Panc1 (cell line): ENCODE measurements around the gene SRRM4. TPM values are rescaled to one million over a fixed set of nuclear protein-coding genes. Genes with fewer than 3 reads are reported as not detected.

Source experiments
- ATAC-seq: fragments of 200-7000 bp; cut with Tn5 transposase; 2 replicates; pipeline ENCODE4 v1.9.1; 2020; ENCODE audit warnings: mild to moderate bottlenecking, moderate library complexity
- BruUV-seq: library from RNA; stranded (reverse); fragments of 400-500 nt; replicated peaks from 2 replicates; lab custom pipeline; 2021; lab: Mats Ljungman, UMichigan
- CTCF ChIA-PET: fragments of 300-600 bp; sonication (Branson Sonifier 250); formaldehyde crosslinking; loops from one replicate; lab custom pipeline; 2022; ENCODE audit warnings: antibody characterized with exemption; lab: Charles Lee
- POLR2A ChIA-PET: fragments of 300-600 bp; sonication (Branson Sonifier 250); formaldehyde crosslinking; loops from one replicate; lab custom pipeline; 2022; ENCODE audit warnings: antibody characterized with exemption; lab: Charles Lee
- DNase-seq: peaks from one replicate; pipeline ENCODE4 v3.0.0-alpha.2; 2010; ENCODE audit warnings: low read depth, low spot score
- H3K27ac ChIP-seq: 2 replicates; pipeline ENCODE4 v1.5.1; 2011; ENCODE audit warnings: mild to moderate bottlenecking, low read length, inconsistent platforms
- H3K27me3 ChIP-seq: fragments of 200-500 bp; sonication (Bioruptor generic); 2 replicates; pipeline ENCODE4 v1.6.0; 2014; ENCODE audit warnings: low read length, inconsistent platforms; ENCODE audit not compliant: control insufficient read depth, insufficient read depth
- H3K36me3 ChIP-seq: fragments of 200-500 bp; sonication (Bioruptor generic); 2 replicates; pipeline ENCODE4 v1.5.1; 2014; ENCODE audit warnings: inconsistent platforms, mild to moderate bottlenecking, low read length, moderate library complexity; ENCODE audit not compliant: control insufficient read depth, insufficient read depth
- H3K4me1 ChIP-seq: 2 replicates; pipeline ENCODE4 v1.5.1; 2011; ENCODE audit warnings: inconsistent platforms, mild to moderate bottlenecking, low read length, moderate library complexity; ENCODE audit not compliant: control insufficient read depth, insufficient read depth
- H3K4me3 ChIP-seq, 2 experiments: 2 replicates each; pipeline ENCODE4 v1.5.1; 2011 to 2012; ENCODE audit warnings: low read depth in 2 of 2, low read length in 2 of 2, mild to moderate bottlenecking in 2 of 2, inconsistent platforms in 1 of 2, moderate library complexity in 1 of 2
- H3K9me3 ChIP-seq: fragments of 200-500 bp; sonication (Bioruptor generic); 2 replicates; pipeline ENCODE4 v1.5.1; 2014; ENCODE audit warnings: low read depth, mild to moderate bottlenecking, inconsistent platforms, low read length, moderate library complexity; ENCODE audit not compliant: control insufficient read depth, insufficient read depth
- POLR2AphosphoS5 ChIP-seq: IDR thresholded peaks from 2 replicates; pipeline ENCODE4 v1.6.1; 2012; ENCODE audit warnings: mild to moderate bottlenecking, low read depth, low read length, moderate library complexity
- SIN3A ChIP-seq: IDR thresholded peaks from 2 replicates; pipeline ENCODE4 v1.6.1; 2012; ENCODE audit warnings: low read depth, mild to moderate bottlenecking, low read length, moderate library complexity, borderline replicate concordance; ENCODE audit not compliant: insufficient read depth
- TCF7L2 ChIP-seq: IDR thresholded peaks from 2 replicates; pipeline ENCODE4 v1.6.1; 2011; ENCODE audit warnings: mild to moderate bottlenecking, low read depth, low read length, inconsistent platforms
- in situ Hi-C: cut with HindIII; loops from 2 replicates; pipeline ENCODE4 v1.10.0; 2016; ENCODE audit warnings: low sequenced_read_pairs, low pct_unique_long_range_greater_than_20kb
- intact Hi-C: fragments of 100-400 bp; cut with micrococcal nuclease; formaldehyde crosslinking; loops from one replicate; pipeline ENCODE4 v1.10.0; 2022; ENCODE audit not compliant: unreplicated experiment
- total RNA-seq: library from RNA; stranded (reverse); gene quantifications from one replicate; pipeline ENCODE4 v1.2.1, GENCODE V29; 2021; ENCODE audit not compliant: unreplicated experiment
- TF ChIP-seq, protein P1 (sequence below): fragments of 450-650 bp; IDR thresholded peaks from 2 replicates; pipeline ENCODE4 v1.5.1; 2017; ENCODE audit warnings: mild to moderate bottlenecking
- TF ChIP-seq, protein P2 (sequence below), 2 experiments: IDR thresholded peaks; 2 replicates each; pipeline ENCODE4 v1.6.1; 2011 to 2012; ENCODE audit warnings: low read depth in 2 of 2, control low read depth in 1 of 2, low read length in 1 of 2, mild to moderate bottlenecking in 1 of 2, moderate library complexity in 1 of 2; ENCODE audit not compliant: insufficient read depth in 1 of 2

The SRRM4 gene
- total RNA-seq, 1 experiment from 2014 or later = not detected

GRCh38 chr12:119202544-119202943 lies 221.2 kb downstream of the SRRM4 start:
- ChIA-PET CTCF (interaction anchor here (0.6 kb wide), 1 partner anchor 28 kb away, joined by 4 read pairs; no protein-coding TSS in a partner anchor), POLR2A (interaction anchor here (0.6 kb wide), 1 partner anchor 74 kb away, joined by 3 read pairs; no protein-coding TSS in a partner anchor)
- Histone ChIP-seq H3K4me1 (no peaks in the 10 kb centered on the region), H3K9me3 (no peaks in the 10 kb centered on the region), H3K27ac (no peak overlapping the region), H3K4me3 (no peak overlapping the region), H3K27me3 (no peaks in the 10 kb centered on the region), H3K36me3 (no peaks in the 10 kb centered on the region)
- in situ Hi-C loops (no loop called here), intact Hi-C loops (no loop called here)
- no TSS peak for BruUV-seq
- TF ChIP-seq TCF7L2 (no peak), SIN3A (no peak), POLR2AphosphoS5 (no peak)
- TF ChIP-seq, protein P1, sequence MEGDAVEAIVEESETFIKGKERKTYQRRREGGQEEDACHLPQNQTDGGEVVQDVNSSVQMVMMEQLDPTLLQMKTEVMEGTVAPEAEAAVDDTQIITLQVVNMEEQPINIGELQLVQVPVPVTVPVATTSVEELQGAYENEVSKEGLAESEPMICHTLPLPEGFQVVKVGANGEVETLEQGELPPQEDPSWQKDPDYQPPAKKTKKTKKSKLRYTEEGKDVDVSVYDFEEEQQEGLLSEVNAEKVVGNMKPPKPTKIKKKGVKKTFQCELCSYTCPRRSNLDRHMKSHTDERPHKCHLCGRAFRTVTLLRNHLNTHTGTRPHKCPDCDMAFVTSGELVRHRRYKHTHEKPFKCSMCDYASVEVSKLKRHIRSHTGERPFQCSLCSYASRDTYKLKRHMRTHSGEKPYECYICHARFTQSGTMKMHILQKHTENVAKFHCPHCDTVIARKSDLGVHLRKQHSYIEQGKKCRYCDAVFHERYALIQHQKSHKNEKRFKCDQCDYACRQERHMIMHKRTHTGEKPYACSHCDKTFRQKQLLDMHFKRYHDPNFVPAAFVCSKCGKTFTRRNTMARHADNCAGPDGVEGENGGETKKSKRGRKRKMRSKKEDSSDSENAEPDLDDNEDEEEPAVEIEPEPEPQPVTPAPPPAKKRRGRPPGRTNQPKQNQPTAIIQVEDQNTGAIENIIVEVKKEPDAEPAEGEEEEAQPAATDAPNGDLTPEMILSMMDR = no peak
- TF ChIP-seq, protein P2, sequence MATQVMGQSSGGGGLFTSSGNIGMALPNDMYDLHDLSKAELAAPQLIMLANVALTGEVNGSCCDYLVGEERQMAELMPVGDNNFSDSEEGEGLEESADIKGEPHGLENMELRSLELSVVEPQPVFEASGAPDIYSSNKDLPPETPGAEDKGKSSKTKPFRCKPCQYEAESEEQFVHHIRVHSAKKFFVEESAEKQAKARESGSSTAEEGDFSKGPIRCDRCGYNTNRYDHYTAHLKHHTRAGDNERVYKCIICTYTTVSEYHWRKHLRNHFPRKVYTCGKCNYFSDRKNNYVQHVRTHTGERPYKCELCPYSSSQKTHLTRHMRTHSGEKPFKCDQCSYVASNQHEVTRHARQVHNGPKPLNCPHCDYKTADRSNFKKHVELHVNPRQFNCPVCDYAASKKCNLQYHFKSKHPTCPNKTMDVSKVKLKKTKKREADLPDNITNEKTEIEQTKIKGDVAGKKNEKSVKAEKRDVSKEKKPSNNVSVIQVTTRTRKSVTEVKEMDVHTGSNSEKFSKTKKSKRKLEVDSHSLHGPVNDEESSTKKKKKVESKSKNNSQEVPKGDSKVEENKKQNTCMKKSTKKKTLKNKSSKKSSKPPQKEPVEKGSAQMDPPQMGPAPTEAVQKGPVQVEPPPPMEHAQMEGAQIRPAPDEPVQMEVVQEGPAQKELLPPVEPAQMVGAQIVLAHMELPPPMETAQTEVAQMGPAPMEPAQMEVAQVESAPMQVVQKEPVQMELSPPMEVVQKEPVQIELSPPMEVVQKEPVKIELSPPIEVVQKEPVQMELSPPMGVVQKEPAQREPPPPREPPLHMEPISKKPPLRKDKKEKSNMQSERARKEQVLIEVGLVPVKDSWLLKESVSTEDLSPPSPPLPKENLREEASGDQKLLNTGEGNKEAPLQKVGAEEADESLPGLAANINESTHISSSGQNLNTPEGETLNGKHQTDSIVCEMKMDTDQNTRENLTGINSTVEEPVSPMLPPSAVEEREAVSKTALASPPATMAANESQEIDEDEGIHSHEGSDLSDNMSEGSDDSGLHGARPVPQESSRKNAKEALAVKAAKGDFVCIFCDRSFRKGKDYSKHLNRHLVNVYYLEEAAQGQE (IDR thresholded peaks at IDR 0.05; ENCODE audit: insufficient read depth in 1 of 2, low read depth in 2 of 2, low read length in 1 of 2) = no peak
- no peak for DNase-seq
- ATAC-seq = no peak

DNA sequence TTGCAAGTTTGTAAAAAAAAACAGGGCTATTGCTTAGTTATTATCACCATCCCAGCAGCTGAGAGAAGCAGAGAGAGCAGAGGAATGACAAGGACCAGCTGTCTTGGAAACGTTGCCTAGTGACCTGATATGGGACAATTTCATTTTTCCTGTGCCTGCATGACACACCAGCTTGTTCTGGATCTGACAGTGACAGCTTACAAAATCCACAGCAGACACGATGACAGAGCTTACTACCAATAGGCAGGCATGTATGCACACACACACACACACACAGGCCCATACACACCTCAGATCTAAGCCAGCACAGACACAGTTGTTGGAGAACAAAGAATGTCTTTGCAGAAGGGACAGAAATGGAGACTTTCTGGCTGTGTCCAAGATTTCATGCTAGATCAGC lies 222.8 kb downstream of the SRRM4 start:
- intact Hi-C loops = no loop called here
- Histone ChIP-seq H3K27ac (no peak overlapping the region), H3K27me3 (peaks cover 2% of the 10 kb centered on the region; the same call in 1 of the 2 replicates), H3K4me3 (no peak overlapping the region), H3K9me3 (no peaks in the 10 kb centered on the region), H3K36me3 (no peaks in the 10 kb centered on the region), H3K4me1 (no peaks in the 10 kb centered on the region)
- in situ Hi-C loops = no loop called here
- ATAC-seq = no peak
- DNase-seq = no peak
- TF ChIP-seq, protein P2 (IDR thresholded peaks at IDR 0.05; ENCODE audit: insufficient read depth in 1 of 2, low read depth in 2 of 2, low read length in 1 of 2) = no peak
- TF ChIP-seq POLR2AphosphoS5 (no peak), TCF7L2 (no peak), SIN3A (no peak)
- TF ChIP-seq, protein P1 = no peak
- CTCF ChIA-PET = no interaction called here
- BruUV-seq = no TSS peak
- POLR2A ChIA-PET = no interaction called here
